Trophoblast cell (in vitro differentiated cells and primary cell): Measurements from ENCODE around the gene DENND2C.

ENCODE experiments used
- DNase-seq, 2 donors: peaks; one replicate each; pipeline ENCODE4 v3.0.0-alpha.2; 2016
- H2AFZ ChIP-seq: 2 replicates; pipeline ENCODE4 v1.6.1; 2013; ENCODE audit warnings: low read length, moderate library complexity, mild to moderate bottlenecking; ENCODE audit not compliant: insufficient read depth, poor library complexity
- H2AK5ac ChIP-seq: 2 replicates; pipeline ENCODE4 v1.6.1; 2013; ENCODE audit warnings: mild to moderate bottlenecking, low read length
- H2BK120ac ChIP-seq: 2 replicates; pipeline ENCODE4 v1.6.1; 2013; ENCODE audit warnings: low read length, mild to moderate bottlenecking, moderate library complexity; ENCODE audit not compliant: insufficient read depth, poor library complexity
- H2BK12ac ChIP-seq: 2 replicates; pipeline ENCODE4 v1.6.1; 2013; ENCODE audit warnings: mild to moderate bottlenecking, low read length, moderate library complexity
- H2BK5ac ChIP-seq: 2 replicates; pipeline ENCODE4 v1.6.1; 2013; ENCODE audit warnings: low read length, low read depth, moderate library complexity, mild to moderate bottlenecking; ENCODE audit not compliant: poor library complexity
- H3K14ac ChIP-seq: 2 replicates; pipeline ENCODE4 v1.6.1; 2013; ENCODE audit warnings: mild to moderate bottlenecking, low read length
- H3K18ac ChIP-seq: 2 replicates; pipeline ENCODE4 v1.6.1; 2013; ENCODE audit warnings: mild to moderate bottlenecking, low read length
- H3K23ac ChIP-seq: 2 replicates; pipeline ENCODE4 v1.6.1; 2013; ENCODE audit warnings: low read length
- H3K27ac ChIP-seq: 2 replicates; pipeline ENCODE4 v1.5.1; 2013; ENCODE audit warnings: low read depth, mild to moderate bottlenecking, inconsistent platforms, low read length, moderate library complexity
- H3K27me3 ChIP-seq: 2 replicates; pipeline ENCODE4 v1.6.1; 2013; ENCODE audit warnings: inconsistent platforms, mild to moderate bottlenecking, low read length, moderate library complexity; ENCODE audit not compliant: insufficient read depth
- H3K36me3 ChIP-seq, 2 experiments: 1 replicate in 1 of 2; 2 replicates in 1 of 2; pipeline ENCODE4 v1.6.1; 2013; ENCODE audit warnings: low read length in 2 of 2, mild to moderate bottlenecking in 2 of 2, moderate library complexity in 1 of 2; ENCODE audit not compliant: insufficient read depth in 2 of 2, control insufficient read depth in 1 of 2
- H3K4ac ChIP-seq: 2 replicates; pipeline ENCODE4 v1.6.1; 2013; ENCODE audit warnings: low read depth, mild to moderate bottlenecking, low read length, moderate library complexity
- H3K4me1 ChIP-seq, 2 experiments: 1 replicate in 1 of 2; 2 replicates in 1 of 2; pipeline ENCODE4 v1.6.1; 2013; ENCODE audit warnings: low read length in 2 of 2, mild to moderate bottlenecking in 2 of 2, moderate library complexity in 1 of 2; ENCODE audit not compliant: insufficient read depth in 2 of 2, control insufficient read depth in 1 of 2
- H3K4me2 ChIP-seq: 2 replicates; pipeline ENCODE4 v1.6.1; 2013; ENCODE audit warnings: inconsistent platforms, mild to moderate bottlenecking, low read length, moderate library complexity
- H3K4me3 ChIP-seq: 2 replicates; pipeline ENCODE4 v1.5.1; 2013; ENCODE audit warnings: mild to moderate bottlenecking, low read depth, low read length, inconsistent platforms
- H3K79me1 ChIP-seq: one replicate; pipeline ENCODE4 v1.6.1; 2013; ENCODE audit warnings: low read length
- H3K79me2 ChIP-seq: 2 replicates; pipeline ENCODE4 v1.6.1; 2013; ENCODE audit warnings: low read length, mild to moderate bottlenecking; ENCODE audit not compliant: control insufficient read depth, insufficient read depth, poor library complexity
- H3K9ac ChIP-seq: 2 replicates; pipeline ENCODE4 v1.6.1; 2013; ENCODE audit warnings: mild to moderate bottlenecking, low read length
- H3K9me3 ChIP-seq: 2 replicates; pipeline ENCODE4 v1.6.1; 2013; ENCODE audit warnings: low read depth, mild to moderate bottlenecking, control low read depth, inconsistent platforms, low read length; ENCODE audit not compliant: insufficient read depth
- H4K12ac ChIP-seq: 2 replicates; pipeline ENCODE4 v1.6.1; 2013; ENCODE audit warnings: low read depth, mild to moderate bottlenecking, low read length, moderate library complexity
- H4K8ac ChIP-seq: 2 replicates; pipeline ENCODE4 v1.6.1; 2013; ENCODE audit warnings: low read depth, mild to moderate bottlenecking, low read length, moderate library complexity
- H4K91ac ChIP-seq: one replicate; pipeline ENCODE4 v1.6.1; 2013; ENCODE audit warnings: low read depth, mild to moderate bottlenecking, low read length, moderate library complexity
- whole genome bisulfite sequencing: extraction: QIAGEN DNeasy Blood & Tissue Kit; methylation state at CpG from one replicate; pipeline ENCODE4 v1.1.7; 2013; ENCODE audit warnings: missing lambda C conversion rate; ENCODE audit not compliant: insufficient read length, insufficient coverage; ENCODE audit errors: extremely low coverage; 5-methylcytosine and 5-hydroxymethylcytosine counted together

Gene DENND2C

GRCh38 chr1:114715952-114716303 is 46.1 kb upstream of the DENND2C start:
- Histone ChIP-seq H3K18ac (peak overlapping the region; percentile 6), H3K27me3 (no peaks in the 10 kb centered on the region), H3K9ac (peak overlapping the region; percentile 88), H3K79me1 (peaks cover 4% of the 10 kb centered on the region), H3K14ac (peak overlapping the region; percentile 28), H3K79me2 (peaks cover 7% of the 10 kb centered on the region), H3K27ac (peak overlapping the region; percentile 79), H2BK5ac (peak overlapping the region; percentile 86), H3K4ac (peak overlapping the region; percentile 85), H3K4me1 (no peaks in the 10 kb centered on the region), H4K8ac (peak overlapping the region; percentile 91), H3K36me3 (peaks cover 19 to 30% of the 10 kb centered on the region in 2 experiments), H3K4me3 (peak overlapping the region; percentile 84), H4K12ac (peak overlapping the region; percentile 6), H3K4me2 (peak overlapping the region; percentile 97), H2BK12ac (no peak overlapping the region), H4K91ac (peak overlapping the region; percentile 87), H3K23ac (no peak overlapping the region), H2AK5ac (peak overlapping the region; percentile 35), H3K9me3 (no peaks in the 10 kb centered on the region), H2AFZ (no peak overlapping the region), H2BK120ac (no peak overlapping the region)
- no peak for DNase-seq
- no CpG with 5 or more reads among the region's 4 CpGs for WGBS

GRCh38 chr1:114712977-114713376 is 43.1 kb upstream of the DENND2C start:
- Histone ChIP-seq H4K12ac (no peak overlapping the region), H2AFZ (no peak overlapping the region), H3K4me3 (no peak overlapping the region), H3K18ac (no peak overlapping the region), H3K79me2 (peaks cover 7% of the 10 kb centered on the region), H3K27ac (no peak overlapping the region), H4K8ac (no peak overlapping the region), H2BK120ac (no peak overlapping the region), H3K9ac (no peak overlapping the region), H3K27me3 (no peaks in the 10 kb centered on the region), H3K4me1 (no peaks in the 10 kb centered on the region), H3K23ac (no peak overlapping the region), H3K9me3 (no peaks in the 10 kb centered on the region), H2BK5ac (no peak overlapping the region), H3K4me2 (no peak overlapping the region), H3K4ac (no peak overlapping the region), H3K36me3 (peaks cover 19 to 28% of the 10 kb centered on the region in 2 experiments), H2AK5ac (no peak overlapping the region), H3K14ac (no peak overlapping the region), H2BK12ac (no peak overlapping the region), H3K79me1 (peaks cover 4% of the 10 kb centered on the region), H4K91ac (no peak overlapping the region)
- no peak for DNase-seq
- WGBS, result no CpG with 5 or more reads among the region's 4 CpGs

DNA sequence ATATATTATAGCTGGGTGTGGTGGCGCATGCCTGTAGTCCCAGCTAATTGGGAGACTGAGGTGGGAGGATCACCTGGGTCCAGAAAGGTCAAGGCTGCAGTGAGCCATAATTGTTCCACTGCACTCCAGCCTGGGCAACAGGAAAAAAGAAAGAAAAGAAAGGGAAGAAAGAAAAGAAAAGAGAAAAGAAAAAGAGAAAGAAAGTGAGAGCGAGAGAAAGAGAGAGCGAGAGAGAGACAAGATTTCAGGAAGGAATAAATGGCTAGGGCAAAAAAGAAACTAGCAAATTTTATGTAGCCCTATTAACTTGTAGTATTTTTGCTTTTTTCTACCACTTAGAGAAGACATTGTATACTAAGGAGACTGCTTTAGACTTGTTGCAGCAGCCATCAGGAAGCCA is 40.5 kb upstream of the DENND2C start:
- H3K9ac ChIP-seq, result no peak overlapping the region
- H3K14ac ChIP-seq, result no peak overlapping the region
- no peak overlapping the region for H2AK5ac ChIP-seq
- no peak overlapping the region for H2AFZ ChIP-seq
- no peak for DNase-seq
- 100% methylated on average over 2 of the region's 3 CpGs for WGBS
- H2BK5ac ChIP-seq, result no peak overlapping the region
- no peak overlapping the region for H4K91ac ChIP-seq
- H3K4me2 ChIP-seq, result no peak overlapping the region
- H3K4ac ChIP-seq, result no peak overlapping the region
- H4K12ac ChIP-seq, result no peak overlapping the region
- H3K27me3 ChIP-seq, result no peaks in the 10 kb centered on the region
- H3K4me3 ChIP-seq, result no peak overlapping the region
- H2BK120ac ChIP-seq, result no peak overlapping the region
- no peaks in the 10 kb centered on the region for H3K79me1 ChIP-seq
- H4K8ac ChIP-seq, result no peak overlapping the region
- H3K36me3 ChIP-seq, result peaks cover 22 to 33% of the 10 kb centered on the region in 2 experiments
- no peaks in the 10 kb centered on the region for H3K79me2 ChIP-seq
- no peak overlapping the region for H3K18ac ChIP-seq
- H3K23ac ChIP-seq, result no peak overlapping the region
- no peak overlapping the region for H2BK12ac ChIP-seq
- H3K4me1 ChIP-seq, result no peaks in the 10 kb centered on the region
- H3K27ac ChIP-seq, result no peak overlapping the region
- no peaks in the 10 kb centered on the region for H3K9me3 ChIP-seq

DNA sequence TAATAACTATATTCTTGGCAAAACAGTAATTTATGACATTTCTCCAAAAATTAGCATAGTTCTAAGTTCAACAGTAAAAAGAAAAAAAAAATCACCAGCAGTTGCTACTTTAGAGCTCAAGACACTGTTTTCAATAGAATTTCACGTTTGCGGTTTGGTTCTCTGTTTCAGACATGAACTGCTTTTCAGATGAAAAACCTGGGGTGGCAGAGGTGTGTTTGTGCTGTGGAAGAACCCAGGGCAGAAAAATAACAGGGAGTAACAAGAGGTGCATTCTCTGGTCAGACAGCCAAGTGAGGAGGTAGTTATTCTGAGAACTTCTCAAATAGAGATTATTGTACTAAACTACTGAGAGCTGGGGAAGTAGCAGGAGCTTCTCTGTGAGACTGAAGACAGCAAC is 37.8 kb upstream of the DENND2C start:
- no CpG with 5 or more reads among the region's 2 CpGs for WGBS
- Histone ChIP-seq H3K79me1 (no peaks in the 10 kb centered on the region), H3K4ac (no peak overlapping the region)

More for the DNA sequence above, 37.8 kb upstream of the DENND2C start:
- no peak overlapping the region for H2BK120ac ChIP-seq
- H3K79me2 ChIP-seq, result no peaks in the 10 kb centered on the region
- H4K12ac ChIP-seq, result no peak overlapping the region
- no peak overlapping the region for H2AFZ ChIP-seq
- no peak overlapping the region for H2BK5ac ChIP-seq
- H3K27me3 ChIP-seq, result no peaks in the 10 kb centered on the region
- no peak overlapping the region for H4K8ac ChIP-seq
- H3K36me3 ChIP-seq, result peaks cover 16 to 26% of the 10 kb centered on the region in 2 experiments
- no peak overlapping the region for H3K4me3 ChIP-seq
- no peak overlapping the region for H4K91ac ChIP-seq
- H3K27ac ChIP-seq, result no peak overlapping the region
- no peaks in the 10 kb centered on the region for H3K4me1 ChIP-seq
- no peak for DNase-seq
- H3K14ac ChIP-seq, result no peak overlapping the region
- H3K9ac ChIP-seq, result no peak overlapping the region
- no peaks in the 10 kb centered on the region for H3K9me3 ChIP-seq
- no peak overlapping the region for H3K23ac ChIP-seq
- H2BK12ac ChIP-seq, result no peak overlapping the region
- H2AK5ac ChIP-seq, result no peak overlapping the region
- H3K18ac ChIP-seq, result no peak overlapping the region
- no peak overlapping the region for H3K4me2 ChIP-seq
